Mucosa of descending colon (tissue), 3 donors: ENCODE data around the gene CCL7. TPM values are rescaled to one million over a fixed set of nuclear protein-coding genes. Genes with fewer than 3 reads are reported as not detected.

Experiments used
- ATAC-seq: fragments of 200-7000 bp; cut with Tn5 transposase; one replicate; pipeline ENCODE4 v1.9.1; 2020; ENCODE audit warnings: mild to moderate bottlenecking, moderate library complexity
- DNase-seq, 3 donors: peaks; one replicate each; pipeline ENCODE4 v3.0.0-alpha.2; 2020
- H3K36me3 ChIP-seq: fragments of 200-600 bp; one replicate; pipeline ENCODE4 v1.8.0; 2021; ENCODE audit warnings: low read depth, mild to moderate bottlenecking
- H3K4me1 ChIP-seq: fragments of 200-600 bp; one replicate; pipeline ENCODE4 v1.8.0; 2021; ENCODE audit warnings: low read depth, mild to moderate bottlenecking
- H3K4me3 ChIP-seq: fragments of 200-600 bp; one replicate; pipeline ENCODE4 v1.8.0; 2021; ENCODE audit warnings: mild to moderate bottlenecking
- H3K9me3 ChIP-seq: fragments of 200-600 bp; one replicate; pipeline ENCODE4 v1.8.0; 2021; ENCODE audit warnings: mild to moderate bottlenecking
- intact Hi-C, 2 donors: fragments of 100-400 bp; cut with DNase I in 1 of 2; cut with micrococcal nuclease in 1 of 2; formaldehyde crosslinking; loops; one replicate each; pipeline versions ENCODE4 v1.11.0 to v1.11.1; 2022; cut with DNase I, micrococcal nuclease
- total RNA-seq, 3 donors: library from RNA; stranded (reverse); fragmentation: NEBNext Ultra II Directional in 2 of 3; extraction: Animal tissue kit (Norgen Biotek cat#: 25700) in 2 of 3; gene quantifications; one replicate each; pipeline versions ENCODE4 v1.2.1 to v1.2.4, GENCODE V29; 2021 to 2023
- TF ChIP-seq, protein P1 (sequence below): fragments of 200-600 bp; IDR thresholded peaks from one replicate; pipeline ENCODE4 v1.8.0; 2022; ENCODE audit warnings: antibody characterized with exemption, mild to moderate bottlenecking
- donor health status: DM: no; HTN: no; CAD: no; lungs with moderate emphysema.
- donor health status: DM: no; HTN: no; CAD: no.
- donor health status: DM: no; HTN: yes; CAD: no.

The CCL7 gene
- total RNA-seq, 3 donors from 2014 or later = not detected

- H3K4me1 ChIP-seq = no peaks in the 10 kb centered on the region
- TF ChIP-seq, protein P1, sequence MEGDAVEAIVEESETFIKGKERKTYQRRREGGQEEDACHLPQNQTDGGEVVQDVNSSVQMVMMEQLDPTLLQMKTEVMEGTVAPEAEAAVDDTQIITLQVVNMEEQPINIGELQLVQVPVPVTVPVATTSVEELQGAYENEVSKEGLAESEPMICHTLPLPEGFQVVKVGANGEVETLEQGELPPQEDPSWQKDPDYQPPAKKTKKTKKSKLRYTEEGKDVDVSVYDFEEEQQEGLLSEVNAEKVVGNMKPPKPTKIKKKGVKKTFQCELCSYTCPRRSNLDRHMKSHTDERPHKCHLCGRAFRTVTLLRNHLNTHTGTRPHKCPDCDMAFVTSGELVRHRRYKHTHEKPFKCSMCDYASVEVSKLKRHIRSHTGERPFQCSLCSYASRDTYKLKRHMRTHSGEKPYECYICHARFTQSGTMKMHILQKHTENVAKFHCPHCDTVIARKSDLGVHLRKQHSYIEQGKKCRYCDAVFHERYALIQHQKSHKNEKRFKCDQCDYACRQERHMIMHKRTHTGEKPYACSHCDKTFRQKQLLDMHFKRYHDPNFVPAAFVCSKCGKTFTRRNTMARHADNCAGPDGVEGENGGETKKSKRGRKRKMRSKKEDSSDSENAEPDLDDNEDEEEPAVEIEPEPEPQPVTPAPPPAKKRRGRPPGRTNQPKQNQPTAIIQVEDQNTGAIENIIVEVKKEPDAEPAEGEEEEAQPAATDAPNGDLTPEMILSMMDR = no peak
- no peaks in the 10 kb centered on the region for H3K9me3 ChIP-seq
- DNase-seq (no peak), ATAC-seq (no peak)
- H3K36me3 ChIP-seq = no peaks in the 10 kb centered on the region
- intact Hi-C loops = no loop called here
- no peak overlapping the region for H3K4me3 ChIP-seq
These were observed 8.3 kb upstream of the CCL7 start for GRCh38 chr17:34261568-34262337.

GRCh38 chr17:34265711-34266110, 4.3 kb upstream of the CCL7 start:
- Histone ChIP-seq H3K4me1 (no peaks in the 10 kb centered on the region), H3K36me3 (no peaks in the 10 kb centered on the region), H3K4me3 (no peak overlapping the region), H3K9me3 (no peaks in the 10 kb centered on the region)
- TF ChIP-seq, protein P1 = no peak
- no peak for ATAC-seq
- DNase-seq = no peak
- intact Hi-C loops = no loop called here

DNA sequence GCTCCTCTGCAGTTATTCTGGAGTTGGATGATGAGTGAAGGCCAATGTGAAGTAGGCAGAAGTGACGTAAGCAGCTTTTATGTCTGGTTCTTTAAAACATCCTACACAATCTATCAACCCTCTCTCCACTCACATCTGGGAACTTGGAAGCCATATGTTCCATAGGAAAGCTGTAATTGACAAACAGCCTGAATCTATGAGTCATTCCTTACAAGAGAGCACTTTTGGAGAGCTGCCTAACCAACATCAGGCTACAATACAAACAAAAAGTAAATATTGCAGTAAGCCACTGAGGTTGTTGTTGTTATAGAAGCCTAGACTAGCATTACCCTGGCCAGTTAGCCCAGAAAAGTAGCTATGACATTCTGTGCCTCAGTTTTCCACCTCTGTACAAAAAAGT, 5.9 kb downstream of the CCL7 start:
- intact Hi-C loops = no loop called here
- TF ChIP-seq, protein P1 = no peak

DNA sequence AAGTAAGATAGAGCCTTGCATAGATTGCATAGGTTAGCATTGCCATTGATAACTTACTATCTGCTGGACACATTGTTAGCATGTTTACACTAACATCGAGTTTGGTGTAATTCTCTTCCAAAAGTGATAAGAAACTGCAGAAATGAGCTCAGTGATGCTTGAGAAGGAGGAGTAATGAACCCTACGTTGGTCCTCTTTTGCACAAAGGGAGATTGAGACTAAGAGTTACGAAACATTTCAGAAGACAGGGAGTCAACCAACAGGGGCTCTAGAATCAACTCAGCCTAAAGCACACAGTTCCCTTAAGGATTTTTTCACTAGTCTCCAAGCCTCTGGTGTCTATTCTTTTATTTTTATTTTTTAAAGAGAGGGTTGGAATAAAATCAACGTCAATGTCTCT, 6.8 kb downstream of the CCL7 start:
- no peak overlapping the region for H3K4me3 ChIP-seq
- intact Hi-C loops = no loop called here
- H3K36me3 ChIP-seq = no peaks in the 10 kb centered on the region
- no peaks in the 10 kb centered on the region for H3K4me1 ChIP-seq
- H3K9me3 ChIP-seq = no peaks in the 10 kb centered on the region
- TF ChIP-seq, protein P1 = no peak
- ATAC-seq = no peak
- no peak for DNase-seq

More for the DNA sequence above, 5.9 kb downstream of the CCL7 start:
- H3K9me3 ChIP-seq = no peaks in the 10 kb centered on the region
- H3K4me3 ChIP-seq = no peak overlapping the region
- no peaks in the 10 kb centered on the region for H3K4me1 ChIP-seq
- ATAC-seq = peak; percentile 16
- no peaks in the 10 kb centered on the region for H3K36me3 ChIP-seq
- no peak for DNase-seq

DNA sequence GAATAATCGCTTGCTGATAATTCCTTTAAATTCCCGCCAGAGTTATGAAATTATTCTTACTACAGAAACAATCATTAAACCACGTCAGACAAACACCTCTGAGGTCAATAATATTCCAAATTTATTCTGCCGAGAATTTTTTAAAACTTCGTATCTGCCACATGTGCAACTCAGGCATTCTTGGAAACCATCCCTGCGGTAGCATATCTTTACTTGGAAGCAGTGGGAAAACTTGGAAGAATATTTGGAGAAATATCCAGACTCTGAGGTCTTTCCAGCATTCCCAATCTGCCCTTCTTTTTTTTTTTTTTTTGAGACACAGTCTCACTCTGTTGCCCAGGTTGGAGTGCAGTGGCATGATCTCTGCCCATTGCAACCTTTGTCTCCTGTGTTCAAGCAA, 13.6 kb downstream of the CCL7 start:
- Histone ChIP-seq H3K4me1 (no peaks in the 10 kb centered on the region), H3K4me3 (no peak overlapping the region), H3K36me3 (no peaks in the 10 kb centered on the region), H3K9me3 (no peaks in the 10 kb centered on the region)
- TF ChIP-seq, protein P1 = no peak
- DNase-seq (no peak), ATAC-seq (no peak)
- intact Hi-C loops = no loop called here
